AG09309 (cell line): ENCODE measurements around the gene PUS1.

ENCODE experiments used
- DNase-seq: peaks from one replicate; pipeline ENCODE4 v3.0.0-alpha.2; 2010; ENCODE audit warnings: low read depth
- H3K4me3 ChIP-seq: 2 replicates; pipeline ENCODE4 v1.5.1; 2011; ENCODE audit warnings: mild to moderate bottlenecking, low read depth, low read length, moderate library complexity; ENCODE audit not compliant: control insufficient read depth
- CTCF ChIP-seq: IDR thresholded peaks from 2 replicates; pipeline ENCODE4 v1.5.1; 2011; ENCODE audit warnings: mild to moderate bottlenecking, low read depth, low read length, inconsistent platforms; ENCODE audit not compliant: insufficient read depth, control insufficient read depth; ENCODE audit errors: missing control alignments

PUS1 gene

DNA sequence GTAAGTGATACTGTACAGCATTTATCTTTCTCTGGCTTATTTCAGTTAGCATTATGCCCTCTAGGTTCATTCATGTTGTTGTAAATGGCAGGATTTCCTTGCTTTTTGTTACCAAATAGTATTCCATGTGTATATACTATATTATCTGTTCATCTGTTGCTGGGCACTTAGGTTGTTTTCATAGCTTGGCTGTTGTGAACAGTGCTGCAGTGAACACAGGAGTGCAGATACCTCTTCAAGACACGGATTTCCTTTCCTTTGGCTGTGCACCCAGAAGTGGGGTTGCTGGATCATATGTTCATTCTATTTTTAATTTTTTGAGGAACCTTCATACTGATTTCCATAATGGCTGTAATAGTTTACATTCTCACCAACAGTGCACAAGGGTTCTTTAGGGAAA, 42.1 kb downstream of the PUS1 start:
- no peak for TF ChIP-seq CTCF
- H3K4me3 ChIP-seq: no peak overlapping the region
- DNase-seq: no peak

DNA sequence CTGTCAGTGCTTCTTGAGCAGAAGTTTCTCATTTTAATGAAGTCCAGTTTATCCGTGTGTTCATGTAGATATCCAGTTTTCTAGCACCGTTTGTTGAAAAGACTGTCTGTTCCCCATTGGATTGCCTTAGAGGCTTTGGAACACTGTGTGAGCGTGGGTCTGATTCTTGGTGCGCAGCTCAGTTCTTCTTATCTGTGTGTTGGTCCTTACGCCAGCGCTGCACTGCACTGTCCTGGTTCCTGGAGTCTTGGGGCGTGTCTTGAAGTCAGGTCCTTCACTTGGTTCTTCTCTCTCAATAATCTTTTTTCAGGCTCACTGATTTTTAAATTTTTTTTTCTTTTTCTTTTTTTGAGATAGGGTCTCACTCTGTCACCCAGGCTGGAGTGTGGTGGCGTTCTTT, 46.2 kb downstream of the PUS1 start:
- no peak for DNase-seq
- TF ChIP-seq CTCF: no peak
- no peak overlapping the region for H3K4me3 ChIP-seq

- no peak for DNase-seq
- TF ChIP-seq CTCF: no peak
- no peak overlapping the region for H3K4me3 ChIP-seq
Observed at GRCh38 chr12:131979606-131980005, 50.5 kb downstream of the PUS1 start.

- DNase-seq: no peak
- TF ChIP-seq CTCF: peak; percentile 32
Observed at GRCh38 chr12:131980263-131980662, 51.2 kb downstream of the PUS1 start.

DNA sequence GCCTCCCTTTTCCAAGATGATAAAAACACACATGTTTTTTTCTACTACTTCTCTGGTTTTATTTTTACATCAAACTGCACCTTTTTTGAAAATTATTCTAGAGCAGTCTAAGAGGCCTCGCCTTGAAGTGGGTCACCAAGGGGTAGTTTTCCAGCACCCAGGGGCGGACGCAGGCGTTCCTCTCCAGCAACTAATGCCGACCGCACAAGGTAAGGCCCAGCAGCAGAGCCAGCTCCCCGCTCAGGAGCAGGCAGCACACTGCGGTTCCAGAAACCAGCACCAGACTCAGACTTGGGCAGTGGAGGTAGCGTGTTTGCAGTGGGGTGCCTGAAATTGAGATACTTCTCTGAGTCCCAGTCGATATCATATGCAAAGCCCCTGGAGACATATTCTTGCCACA, 52.3 kb downstream of the PUS1 start:
- DNase-seq: no peak
- no peak overlapping the region for H3K4me3 ChIP-seq
- TF ChIP-seq CTCF: no peak

More at GRCh38 chr12:131980263-131980662, 51.2 kb downstream of the PUS1 start:
- H3K4me3 ChIP-seq: no peak overlapping the region

DNA sequence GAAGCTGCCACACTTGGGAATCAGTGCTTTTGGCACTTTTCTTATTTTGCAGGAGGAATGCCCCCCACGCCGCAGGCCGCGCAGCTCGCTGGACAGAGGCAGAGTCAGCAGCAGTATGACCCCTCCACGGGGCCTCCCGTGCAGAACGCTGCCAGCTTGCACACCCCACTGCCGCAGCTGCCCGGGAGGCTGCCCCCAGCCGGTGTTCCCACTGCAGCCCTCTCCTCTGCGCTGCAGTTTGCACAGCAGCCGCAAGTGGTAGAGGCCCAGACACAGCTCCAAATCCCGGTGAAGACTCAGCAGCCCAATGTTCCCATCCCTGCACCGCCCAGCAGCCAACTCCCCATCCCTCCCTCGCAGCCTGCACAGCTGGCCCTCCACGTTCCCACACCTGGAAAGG, 53.0 kb downstream of the PUS1 start:
- no peak for DNase-seq
- no peak for TF ChIP-seq CTCF
- H3K4me3 ChIP-seq: no peak overlapping the region

DNA sequence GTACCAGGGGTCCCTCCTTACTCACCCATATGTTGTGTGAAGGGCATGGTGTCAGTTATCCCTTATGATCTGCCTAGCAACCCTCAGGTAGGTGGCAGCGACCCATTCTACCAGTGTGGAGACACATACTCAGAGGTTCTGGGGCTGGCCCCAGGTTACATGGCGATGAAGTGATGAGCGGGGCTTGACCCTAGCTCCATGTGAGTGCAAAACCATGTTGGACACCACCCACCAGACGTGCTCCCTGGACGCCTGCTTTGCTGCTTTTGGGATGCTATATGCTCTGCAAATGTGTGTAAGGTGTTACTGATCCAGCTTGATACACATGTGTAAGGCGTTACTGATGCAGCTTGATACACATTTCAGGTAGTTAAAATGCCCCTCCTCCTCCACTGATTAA, 54.0 kb downstream of the PUS1 start:
- no peak for TF ChIP-seq CTCF
- no peak for DNase-seq
- H3K4me3 ChIP-seq: no peak overlapping the region
